HG02885 (cell line): Measurements from ENCODE around the gene ST6GAL1.

Experiments used
- ATAC-seq: cut with Tn5 transposase; IDR thresholded peaks from one replicate; pipeline ENCODE4 v1.9.1; 2021; ENCODE audit warnings: mild to moderate bottlenecking; ENCODE audit not compliant: unreplicated experiment, poor library complexity

The ST6GAL1 gene

DNA sequence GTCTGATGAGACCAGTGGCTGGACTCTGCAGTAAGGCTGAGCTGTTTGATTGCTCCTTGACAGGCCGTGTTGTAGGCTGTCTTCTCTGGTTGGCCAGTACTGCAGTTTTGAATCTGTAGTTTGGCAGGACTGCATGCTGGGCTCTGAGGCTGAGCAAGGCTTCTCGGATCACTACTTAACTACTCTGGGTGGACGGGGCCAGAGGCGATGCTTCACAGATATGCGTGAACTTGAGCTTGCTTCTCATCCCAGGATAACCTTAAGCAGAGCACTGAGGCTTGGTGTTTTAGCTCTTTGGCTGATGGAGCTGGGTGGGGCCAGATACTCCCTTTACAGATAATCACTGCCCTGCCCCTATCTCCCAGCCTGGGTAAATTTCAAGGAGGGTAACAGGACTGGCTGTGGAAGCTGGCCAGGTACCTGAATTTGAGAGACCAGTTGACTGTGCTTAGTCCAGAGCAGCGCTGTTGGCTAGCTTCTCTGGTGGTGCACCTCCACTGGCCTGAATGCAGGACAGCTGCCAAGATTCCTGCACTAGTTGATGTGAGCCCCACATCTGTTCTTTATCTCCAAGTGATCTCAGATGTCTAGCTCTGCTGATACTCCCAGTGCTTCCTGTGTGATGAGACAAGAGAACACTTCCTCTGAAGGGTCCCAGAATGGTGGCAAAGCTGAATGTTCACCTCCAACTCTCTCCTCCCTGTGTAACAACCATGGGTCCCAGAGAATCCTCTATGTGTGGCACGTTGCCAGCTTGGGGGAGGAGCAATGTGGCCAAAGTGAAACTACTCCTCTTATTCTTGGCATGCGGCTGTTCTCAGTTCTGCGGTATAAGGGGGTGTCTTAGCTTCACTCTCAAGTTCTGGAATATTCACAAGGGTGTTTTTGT, 171.1 kb downstream of the ST6GAL1 start:
- peak; percentile 41 for ATAC-seq

DNA sequence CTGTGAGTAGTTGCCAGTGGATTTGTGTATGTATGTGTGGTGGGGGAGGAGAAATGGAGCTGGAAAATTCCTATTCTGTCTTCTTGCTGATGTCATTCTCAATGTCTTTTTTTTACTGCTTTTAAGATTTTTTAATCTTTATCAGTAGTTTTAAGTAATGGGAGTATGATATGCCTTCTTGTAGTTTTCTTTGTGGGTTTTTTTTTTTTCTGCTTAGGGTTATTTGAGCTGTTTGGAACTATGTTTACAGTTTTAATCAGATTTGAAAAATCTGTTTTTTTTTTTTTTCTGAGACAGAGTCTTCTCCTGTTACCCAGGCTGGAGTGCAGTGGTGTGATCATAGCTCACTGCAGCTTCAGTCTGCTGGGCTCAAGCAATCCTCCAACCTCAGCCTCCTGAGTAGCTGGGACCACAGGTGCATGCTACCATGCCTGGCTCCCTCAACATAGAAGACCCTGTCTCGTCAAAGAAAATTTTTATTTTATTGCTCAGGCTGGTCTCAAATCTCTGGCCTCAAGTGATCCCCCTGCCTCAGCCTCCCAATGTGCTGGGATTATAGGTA, 171.8 kb downstream of the ST6GAL1 start:
- no peak for ATAC-seq

DNA sequence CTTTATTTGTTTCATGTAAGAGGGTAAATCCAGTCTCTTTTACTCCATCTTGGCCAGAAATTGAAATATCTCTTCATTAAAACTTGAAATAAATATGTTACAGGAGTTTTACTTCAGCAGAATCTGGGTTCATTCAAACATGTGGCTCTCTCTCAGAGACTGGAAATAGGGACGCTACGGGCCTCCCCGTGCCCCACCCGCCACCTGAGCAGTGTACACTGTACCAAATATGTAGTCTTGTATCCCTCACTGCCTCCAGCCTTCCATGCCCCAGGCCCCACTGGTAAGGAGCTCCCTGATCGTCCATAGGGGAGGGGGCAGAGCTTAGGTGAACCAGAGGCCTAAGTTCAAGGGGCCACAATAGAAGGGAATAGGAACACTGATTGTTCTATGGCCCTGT, 172.9 kb downstream of the ST6GAL1 start:
- ATAC-seq, result no peak

GRCh38 chr3:187104342-187104741, 174.0 kb downstream of the ST6GAL1 start:
- ATAC-seq, result no peak

GRCh38 chr3:187104933-187105332, 174.6 kb downstream of the ST6GAL1 start:
- peak; percentile 75 for ATAC-seq

- no peak for ATAC-seq
These were observed 175.4 kb downstream of the ST6GAL1 start for GRCh38 chr3:187105700-187106099.

GRCh38 chr3:187107989-187108388, 177.7 kb downstream of the ST6GAL1 start:
- no peak for ATAC-seq

DNA sequence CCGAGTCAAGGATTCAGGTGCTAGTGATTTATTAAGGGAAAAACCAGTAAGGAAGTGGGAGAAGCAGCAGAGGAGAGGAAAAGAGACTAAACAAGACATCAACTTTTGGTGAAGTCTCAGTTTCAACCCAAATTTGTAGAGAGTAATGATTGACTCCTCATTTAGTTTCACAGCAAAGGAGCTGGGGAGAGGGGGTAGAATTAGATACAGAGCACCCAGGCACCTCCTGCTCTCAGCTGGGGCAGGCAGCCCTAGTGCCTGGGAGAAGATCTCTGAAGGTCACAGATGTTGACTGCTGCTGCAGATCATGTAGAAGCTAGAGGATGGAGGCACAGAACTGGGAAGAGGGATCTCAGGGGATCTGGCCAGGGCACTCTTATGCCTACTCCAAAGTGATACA, 179.8 kb downstream of the ST6GAL1 start:
- ATAC-seq, result no peak

- no peak for ATAC-seq
These were observed 182.8 kb downstream of the ST6GAL1 start for GRCh38 chr3:187112934-187113793.

- ATAC-seq, result no peak
These were observed 184.2 kb downstream of the ST6GAL1 start for GRCh38 chr3:187114511-187114910.

DNA sequence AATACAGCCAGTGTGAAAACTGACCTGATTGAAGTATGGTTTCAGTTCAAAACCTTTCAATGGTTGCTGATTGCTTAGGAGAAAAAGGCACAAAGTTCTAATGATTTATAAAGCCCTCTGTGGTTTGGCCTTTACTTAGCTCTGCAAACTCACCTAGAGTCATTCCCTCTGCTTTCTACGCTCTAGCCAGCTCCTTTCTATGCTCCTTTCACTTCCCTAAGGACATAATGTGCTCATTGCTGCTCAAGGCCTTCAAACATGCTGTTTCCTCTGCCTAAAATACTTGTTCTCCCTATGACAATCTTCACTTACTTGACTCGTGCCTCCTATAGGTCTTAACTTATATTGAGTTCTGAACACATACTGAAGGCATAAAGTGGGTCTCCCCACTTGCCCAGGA, 190.0 kb downstream of the ST6GAL1 start:
- no peak for ATAC-seq

DNA sequence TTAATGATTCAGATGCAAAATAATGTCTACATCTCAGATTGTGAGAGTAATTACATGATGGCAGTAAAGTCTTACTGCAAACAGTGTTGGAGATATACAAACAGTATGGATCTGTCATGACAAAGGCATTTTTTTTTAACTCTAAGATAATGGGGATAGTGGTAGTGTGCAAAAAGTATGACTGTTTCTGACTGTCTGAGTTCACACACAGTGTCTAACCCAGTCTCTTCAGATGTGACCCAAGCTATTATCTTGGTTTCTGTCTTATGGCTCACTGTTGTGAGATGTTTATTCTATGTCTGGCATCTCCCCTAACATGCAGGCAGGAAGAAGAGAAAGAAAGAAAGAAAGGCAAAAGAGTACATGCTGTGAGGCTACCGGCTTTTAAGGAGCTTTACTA, 191.9 kb downstream of the ST6GAL1 start:
- ATAC-seq, result no peak

- ATAC-seq, result peak; percentile 88
These were observed 195.1 kb downstream of the ST6GAL1 start for GRCh38 chr3:187125319-187126031.
